ENCODE measurements around the gene TCTN2. TPM values are rescaled to one million over a fixed set of nuclear protein-coding genes. Genes with fewer than 3 reads are reported as not detected.

Gene TCTN2
- total RNA-seq = 11.6 and 15.4 TPM in 2 replicates

DNA sequence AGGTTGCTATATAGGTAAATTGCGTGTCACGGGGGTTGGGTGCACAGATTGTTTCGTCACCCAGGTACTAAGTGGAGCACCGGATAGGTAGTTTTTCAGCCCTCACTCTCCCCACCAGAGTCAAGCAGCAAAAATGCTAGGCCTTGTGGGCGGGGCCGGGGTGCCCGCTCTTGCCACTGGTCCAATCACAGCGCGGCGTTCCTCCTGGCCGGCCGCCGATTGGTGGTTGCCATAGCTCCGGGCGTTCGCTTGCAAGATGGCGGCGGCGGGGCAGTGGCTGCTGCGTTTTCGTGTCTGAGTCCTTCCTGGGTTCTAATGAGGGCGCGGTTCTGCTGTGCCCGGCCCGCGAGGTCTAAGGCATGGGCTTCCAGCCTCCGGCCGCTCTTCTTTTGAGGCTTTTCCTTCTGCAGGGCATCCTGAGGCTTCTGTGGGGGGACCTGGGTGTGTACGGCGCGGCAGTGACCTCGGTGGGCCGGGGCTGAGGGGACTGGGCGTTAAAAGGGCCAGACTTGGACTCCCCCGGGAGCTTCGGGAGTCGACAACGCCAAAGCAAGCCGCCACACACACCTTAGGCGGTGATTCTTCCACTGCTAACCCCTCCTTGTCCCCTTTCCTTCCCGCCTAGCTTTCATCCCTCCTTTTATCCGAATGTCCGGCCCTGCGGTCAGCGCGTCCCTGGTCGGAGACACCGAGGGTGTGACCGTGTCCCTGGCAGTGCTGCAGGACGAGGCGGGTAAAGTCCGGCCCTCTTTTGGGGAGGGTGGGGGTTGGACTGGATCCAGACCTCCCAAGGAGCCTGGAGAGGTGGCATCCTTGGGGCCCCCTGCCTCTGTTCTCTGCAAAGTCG lies at the start of gene TCTN2:
Gene TCTN2 (plus strand): TSS at position 232 of the 847 bp plus-strand sequence. CDS start 128 bp downstream, at position 360.

GRCh38 chr12:123633379-123634141 lies 37.4 kb upstream of the TCTN2 start, which contains the start of the genes EIF2B1 and GTF2H3:
Gene EIF2B1 (minus strand): TSS chr12:123633686. CDS start chr12:123633557, 129 bp downstream.
Gene GTF2H3 (plus strand): TSS chr12:123633829. CDS start chr12:123633860, 31 bp downstream.

Other genes starting within 250 kb of the TCTN2 start
- gene RILPL2, start 234.4 kb upstream of the TCTN2 start, total RNA-seq = 29.6 and 35.2 TPM in 2 replicates
- gene SNRNP35, start 213.0 kb upstream of the TCTN2 start, total RNA-seq = 21.5 and 25.0 TPM in 2 replicates
- gene RILPL1, start 137.4 kb upstream of the TCTN2 start, total RNA-seq = 12.0 and 13.2 TPM in 2 replicates
- gene TMED2, start 86.6 kb upstream of the TCTN2 start, total RNA-seq = 484 and 519 TPM in 2 replicates
- gene DDX55, start 69.0 kb upstream of the TCTN2 start, total RNA-seq = 13.2 and 19.6 TPM in 2 replicates
- 42.3 and 46.3 TPM in 2 replicates for gene EIF2B1, start 37.4 kb upstream of the TCTN2 start, total RNA-seq
- 25.4 and 27.8 TPM in 2 replicates for gene GTF2H3, start 37.3 kb upstream of the TCTN2 start, total RNA-seq
- gene ATP6V0A2, start 41.2 kb downstream of the TCTN2 start, total RNA-seq = 16.4 and 22.2 TPM in 2 replicates
- 0.13 TPM in 1 of 2 replicates, not detected in the other for gene DNAH10, start 91.2 kb downstream of the TCTN2 start, total RNA-seq

All from aortic smooth muscle cell (primary cell).